ENCODE data around the gene CNOT4.

Gene CNOT4

GRCh38 chr7:135414850-135415439 lies 95.0 kb downstream of the CNOT4 start:
- Histone ChIP-seq H3K9ac (ENCODE audit: insufficient read length) (no peak overlapping the region), H3K27ac (no peak overlapping the region), H3K36me3 (ENCODE audit: insufficient read depth, low read length) (0 out of 2 replicates have a peak, but pooled peaks cover 3% of the 10 kb centered on the region), H3K9me3 (ENCODE audit: low read depth, low read length) (no peaks in the 10 kb centered on the region), H3K4me3 (no peak overlapping the region)
- no peak for DNase-seq (ENCODE audit: low read depth, low spot score)
- no peak for TF ChIP-seq EZH2 (IDR thresholded peaks at IDR 0.05)
- no peak for TF ChIP-seq FOXP2 (optimal IDR thresholded peaks at IDR 0.05; ENCODE audit: control extremely low read depth, extremely low read length, insufficient read depth)
- TF ChIP-seq POLR2AphosphoS5 (IDR thresholded peaks at IDR 0.05; ENCODE audit: borderline replicate concordance, low read depth, low read length), result no peak

GRCh38 chr7:135414208-135414607 lies 95.7 kb downstream of the CNOT4 start:
- TF ChIP-seq EZH2 (IDR thresholded peaks at IDR 0.05), result no peak
- no peak for TF ChIP-seq FOXP2 (optimal IDR thresholded peaks at IDR 0.05; ENCODE audit: control extremely low read depth, extremely low read length, insufficient read depth)
- TF ChIP-seq POLR2AphosphoS5 (IDR thresholded peaks at IDR 0.05; ENCODE audit: borderline replicate concordance, low read depth, low read length), result no peak
- H3K27ac ChIP-seq, result no peak overlapping the region

GRCh38 chr7:135411098-135411497 lies 98.8 kb downstream of the CNOT4 start:
- TF ChIP-seq FOXP2 (optimal IDR thresholded peaks at IDR 0.05; ENCODE audit: control extremely low read depth, extremely low read length, insufficient read depth), result no peak
- no peak for TF ChIP-seq EZH2 (IDR thresholded peaks at IDR 0.05)
- TF ChIP-seq POLR2AphosphoS5 (IDR thresholded peaks at IDR 0.05; ENCODE audit: borderline replicate concordance, low read depth, low read length), result no peak

More at GRCh38 chr7:135414208-135414607, 95.7 kb downstream of the CNOT4 start:
- H3K36me3 ChIP-seq (ENCODE audit: insufficient read depth, low read length), result 0 out of 2 replicates have a peak, but pooled peaks cover 3% of the 10 kb centered on the region
- no peaks in the 10 kb centered on the region for H3K9me3 ChIP-seq (ENCODE audit: low read depth, low read length)
- no peak for DNase-seq (ENCODE audit: low read depth, low spot score)
- no peak overlapping the region for H3K4me3 ChIP-seq
- H3K9ac ChIP-seq (ENCODE audit: insufficient read length), result no peak overlapping the region

DNA sequence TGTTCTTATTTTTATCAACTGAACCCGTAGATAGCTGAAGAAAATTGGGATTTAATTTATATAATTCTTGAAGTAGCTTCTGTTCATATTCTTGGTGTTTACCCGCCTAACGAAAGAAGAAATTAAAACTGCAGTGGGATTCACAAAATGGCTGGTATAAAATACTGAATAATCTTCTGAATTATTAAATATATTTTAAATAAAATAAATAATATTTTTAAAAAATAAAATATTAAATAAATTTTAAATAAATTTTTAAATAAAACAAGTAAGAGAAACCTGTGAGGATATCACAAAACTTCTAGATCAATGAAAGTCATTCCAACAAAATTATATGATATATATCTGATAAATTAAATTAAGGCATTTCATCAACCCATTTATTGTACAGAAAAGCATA lies 99.4 kb downstream of the CNOT4 start:
- TF ChIP-seq EZH2 (IDR thresholded peaks at IDR 0.05), result no peak
- TF ChIP-seq POLR2AphosphoS5 (IDR thresholded peaks at IDR 0.05; ENCODE audit: borderline replicate concordance, low read depth, low read length), result no peak
- TF ChIP-seq FOXP2 (optimal IDR thresholded peaks at IDR 0.05; ENCODE audit: control extremely low read depth, extremely low read length, insufficient read depth), result no peak
- Histone ChIP-seq H3K36me3 (ENCODE audit: insufficient read depth, low read length) (no peaks in the 10 kb centered on the region), H3K9me3 (ENCODE audit: low read depth, low read length) (no peaks in the 10 kb centered on the region), H3K4me3 (no peak overlapping the region), H3K9ac (ENCODE audit: insufficient read length) (no peak overlapping the region), H3K27ac (no peak overlapping the region)
- no peak for DNase-seq (ENCODE audit: low read depth, low spot score)

More at GRCh38 chr7:135411098-135411497, 98.8 kb downstream of the CNOT4 start:
- H3K9me3 ChIP-seq (ENCODE audit: low read depth, low read length), result no peaks in the 10 kb centered on the region
- no peak for DNase-seq (ENCODE audit: low read depth, low spot score)
- H3K36me3 ChIP-seq (ENCODE audit: insufficient read depth, low read length), result no peaks in the 10 kb centered on the region
- no peak overlapping the region for H3K27ac ChIP-seq
- H3K4me3 ChIP-seq, result no peak overlapping the region
- H3K9ac ChIP-seq (ENCODE audit: insufficient read length), result no peak overlapping the region

- TF ChIP-seq POLR2AphosphoS5 (IDR thresholded peaks at IDR 0.05; ENCODE audit: borderline replicate concordance, low read depth, low read length), result no peak
- TF ChIP-seq FOXP2 (optimal IDR thresholded peaks at IDR 0.05; ENCODE audit: control extremely low read depth, extremely low read length, insufficient read depth), result no peak
- no peak for TF ChIP-seq EZH2 (IDR thresholded peaks at IDR 0.05)
- Histone ChIP-seq H3K27ac (no peak overlapping the region), H3K9ac (ENCODE audit: insufficient read length) (no peak overlapping the region), H3K9me3 (ENCODE audit: low read depth, low read length) (no peaks in the 10 kb centered on the region), H3K36me3 (ENCODE audit: insufficient read depth, low read length) (no peaks in the 10 kb centered on the region), H3K4me3 (no peak overlapping the region)
- DNase-seq (ENCODE audit: low read depth, low spot score), result no peak
Observed at GRCh38 chr7:135409845-135410542, 99.9 kb downstream of the CNOT4 start.

- Histone ChIP-seq H3K4me3 (no peak overlapping the region), H3K36me3 (ENCODE audit: insufficient read depth, low read length) (no peaks in the 10 kb centered on the region), H3K9me3 (ENCODE audit: low read depth, low read length) (no peaks in the 10 kb centered on the region), H3K27ac (no peak overlapping the region), H3K9ac (ENCODE audit: insufficient read length) (no peak overlapping the region)
- TF ChIP-seq EZH2 (IDR thresholded peaks at IDR 0.05) (no peak), POLR2AphosphoS5 (IDR thresholded peaks at IDR 0.05; ENCODE audit: borderline replicate concordance, low read depth, low read length) (no peak), FOXP2 (optimal IDR thresholded peaks at IDR 0.05; ENCODE audit: control extremely low read depth, extremely low read length, insufficient read depth) (no peak)
- DNase-seq (ENCODE audit: low read depth, low spot score), result no peak
Observed at GRCh38 chr7:135407884-135408283, 102.0 kb downstream of the CNOT4 start.

- Histone ChIP-seq H3K9me3 (ENCODE audit: low read depth, low read length) (no peaks in the 10 kb centered on the region), H3K27ac (no peak overlapping the region), H3K36me3 (ENCODE audit: insufficient read depth, low read length) (no peaks in the 10 kb centered on the region), H3K9ac (ENCODE audit: insufficient read length) (no peak overlapping the region), H3K4me3 (no peak overlapping the region)
- no peak for TF ChIP-seq EZH2 (IDR thresholded peaks at IDR 0.05)
- no peak for TF ChIP-seq POLR2AphosphoS5 (IDR thresholded peaks at IDR 0.05; ENCODE audit: borderline replicate concordance, low read depth, low read length)
- TF ChIP-seq FOXP2 (optimal IDR thresholded peaks at IDR 0.05; ENCODE audit: control extremely low read depth, extremely low read length, insufficient read depth), result no peak
- no peak for DNase-seq (ENCODE audit: low read depth, low spot score)
Observed at GRCh38 chr7:135406918-135407317, 103.0 kb downstream of the CNOT4 start.

GRCh38 chr7:135405969-135406368 lies 103.9 kb downstream of the CNOT4 start:
- Histone ChIP-seq H3K36me3 (ENCODE audit: insufficient read depth, low read length) (no peaks in the 10 kb centered on the region), H3K9ac (ENCODE audit: insufficient read length) (no peak overlapping the region), H3K4me3 (no peak overlapping the region), H3K9me3 (ENCODE audit: low read depth, low read length) (no peaks in the 10 kb centered on the region), H3K27ac (no peak overlapping the region)
- TF ChIP-seq FOXP2 (optimal IDR thresholded peaks at IDR 0.05; ENCODE audit: control extremely low read depth, extremely low read length, insufficient read depth) (no peak), EZH2 (IDR thresholded peaks at IDR 0.05) (no peak), POLR2AphosphoS5 (IDR thresholded peaks at IDR 0.05; ENCODE audit: borderline replicate concordance, low read depth, low read length) (no peak)
- DNase-seq (ENCODE audit: low read depth, low spot score), result no peak

Measured in SK-N-MC (cell line).